Measurements from ENCODE around the gene PREP. TPM values are rescaled to one million over a fixed set of nuclear protein-coding genes. Genes with fewer than 3 reads are reported as not detected.

Gene PREP
- total RNA-seq, 2 experiments from 2014 or later: 43.7 to 44.3 TPM

GRCh38 chr6:105280033-105280432 lies 122.8 kb downstream of the PREP start:
- Mint-ChIP-seq H3K27ac (no peak overlapping the region), H3K9me3 (no peaks in the 10 kb centered on the region), H3K4me3 (no peak overlapping the region), H3K4me1 (no peaks in the 10 kb centered on the region), H3K27me3 (no peaks in the 10 kb centered on the region), H3K36me3 (ENCODE audit: low read depth) (peaks cover 66% of the 10 kb centered on the region)
- ChIA-PET CTCF (interaction anchor here (0.9 kb wide), 1 partner anchor 9 kb away, joined by 3 read pairs; no protein-coding TSS in a partner anchor), POLR2A (no interaction called here)
- DNase-seq: no peak

GRCh38 chr6:105279463-105279862 lies 123.4 kb downstream of the PREP start:
- DNase-seq: no peak
- ChIA-PET CTCF (no interaction called here), POLR2A (no interaction called here)
- Mint-ChIP-seq H3K27me3 (no peaks in the 10 kb centered on the region), H3K27ac (no peak overlapping the region), H3K4me1 (no peaks in the 10 kb centered on the region), H3K9me3 (no peaks in the 10 kb centered on the region), H3K4me3 (no peak overlapping the region), H3K36me3 (ENCODE audit: low read depth) (peaks cover 61% of the 10 kb centered on the region)

GRCh38 chr6:105278813-105279212 lies 124.1 kb downstream of the PREP start:
- no peak for DNase-seq
- H3K4me1 Mint-ChIP-seq: no peaks in the 10 kb centered on the region
- H3K4me3 Mint-ChIP-seq: no peak overlapping the region
- no peak overlapping the region for H3K27ac Mint-ChIP-seq
- ChIA-PET CTCF (no interaction called here), POLR2A (no interaction called here)
- peaks cover 56% of the 10 kb centered on the region for H3K36me3 Mint-ChIP-seq (ENCODE audit: low read depth)
- no peaks in the 10 kb centered on the region for H3K9me3 Mint-ChIP-seq
- H3K27me3 Mint-ChIP-seq: no peaks in the 10 kb centered on the region

GRCh38 chr6:105278035-105278434 lies 124.8 kb downstream of the PREP start:
- ChIA-PET POLR2A (no interaction called here), CTCF (no interaction called here)
- no peak overlapping the region for H3K4me3 Mint-ChIP-seq
- peaks cover 54% of the 10 kb centered on the region for H3K36me3 Mint-ChIP-seq (ENCODE audit: low read depth)
- H3K27ac Mint-ChIP-seq: no peak overlapping the region
- no peaks in the 10 kb centered on the region for H3K9me3 Mint-ChIP-seq
- DNase-seq: no peak
- no peaks in the 10 kb centered on the region for H3K27me3 Mint-ChIP-seq
- no peaks in the 10 kb centered on the region for H3K4me1 Mint-ChIP-seq

- Mint-ChIP-seq H3K27ac (no peak overlapping the region), H3K4me1 (no peaks in the 10 kb centered on the region), H3K9me3 (no peaks in the 10 kb centered on the region), H3K4me3 (no peak overlapping the region), H3K27me3 (no peaks in the 10 kb centered on the region), H3K36me3 (ENCODE audit: low read depth) (peaks cover 39% of the 10 kb centered on the region)
- ChIA-PET CTCF (no interaction called here), POLR2A (no interaction called here)
- DNase-seq: no peak
Measured at GRCh38 chr6:105276374-105276773, 126.5 kb downstream of the PREP start.

- H3K9me3 Mint-ChIP-seq: no peaks in the 10 kb centered on the region
- H3K4me1 Mint-ChIP-seq: no peaks in the 10 kb centered on the region
- CTCF ChIA-PET: no interaction called here
- H3K36me3 Mint-ChIP-seq (ENCODE audit: low read depth): peaks cover 33% of the 10 kb centered on the region
- no peak overlapping the region for H3K4me3 Mint-ChIP-seq
- no peak overlapping the region for H3K27ac Mint-ChIP-seq
- POLR2A ChIA-PET: no interaction called here
- no peak for DNase-seq
- no peaks in the 10 kb centered on the region for H3K27me3 Mint-ChIP-seq
Measured at GRCh38 chr6:105275542-105275941, 127.3 kb downstream of the PREP start.

GRCh38 chr6:105274678-105275077 lies 128.2 kb downstream of the PREP start:
- Mint-ChIP-seq H3K9me3 (no peaks in the 10 kb centered on the region), H3K4me3 (no peak overlapping the region), H3K36me3 (ENCODE audit: low read depth) (peaks cover 29% of the 10 kb centered on the region), H3K27me3 (no peaks in the 10 kb centered on the region), H3K4me1 (no peaks in the 10 kb centered on the region), H3K27ac (no peak overlapping the region)
- no peak for DNase-seq
- CTCF ChIA-PET: no interaction called here
- POLR2A ChIA-PET: no interaction called here

- Mint-ChIP-seq H3K4me1 (no peaks in the 10 kb centered on the region), H3K9me3 (no peaks in the 10 kb centered on the region), H3K4me3 (no peak overlapping the region), H3K27me3 (no peaks in the 10 kb centered on the region), H3K36me3 (ENCODE audit: low read depth) (peaks cover 29% of the 10 kb centered on the region), H3K27ac (no peak overlapping the region)
- ChIA-PET POLR2A (no interaction called here), CTCF (no interaction called here)
- DNase-seq: no peak
Measured at GRCh38 chr6:105273589-105273988, 129.3 kb downstream of the PREP start.

- no peak for DNase-seq
- Mint-ChIP-seq H3K27ac (no peak overlapping the region), H3K36me3 (ENCODE audit: low read depth) (peaks cover 23% of the 10 kb centered on the region), H3K9me3 (no peaks in the 10 kb centered on the region), H3K4me1 (no peaks in the 10 kb centered on the region), H3K4me3 (no peak overlapping the region), H3K27me3 (no peaks in the 10 kb centered on the region)
- ChIA-PET POLR2A (no interaction called here), CTCF (interaction anchor here (0.6 kb wide), 1 partner anchor 180 kb away, joined by 3 read pairs; no protein-coding TSS in a partner anchor)
Measured at GRCh38 chr6:105272786-105273185, 130.1 kb downstream of the PREP start.

GRCh38 chr6:105270511-105270910 lies 132.4 kb downstream of the PREP start:
- no peak for DNase-seq
- POLR2A ChIA-PET: no interaction called here
- H3K4me3 Mint-ChIP-seq: no peak overlapping the region
- CTCF ChIA-PET: no interaction called here
- H3K27me3 Mint-ChIP-seq: peaks cover 7% of the 10 kb centered on the region
- no peaks in the 10 kb centered on the region for H3K4me1 Mint-ChIP-seq
- peaks cover 2% of the 10 kb centered on the region for H3K36me3 Mint-ChIP-seq (ENCODE audit: low read depth)
- H3K9me3 Mint-ChIP-seq: peaks cover 4% of the 10 kb centered on the region
- no peak overlapping the region for H3K27ac Mint-ChIP-seq

GRCh38 chr6:105269390-105269789 lies 133.5 kb downstream of the PREP start:
- Mint-ChIP-seq H3K9me3 (peaks cover 4% of the 10 kb centered on the region), H3K36me3 (ENCODE audit: low read depth) (no peaks in the 10 kb centered on the region), H3K4me3 (no peak overlapping the region), H3K27me3 (peaks cover 9% of the 10 kb centered on the region), H3K27ac (no peak overlapping the region), H3K4me1 (no peaks in the 10 kb centered on the region)
- no peak for DNase-seq
- ChIA-PET POLR2A (no interaction called here), CTCF (no interaction called here)

GRCh38 chr6:105263685-105264610 lies 138.9 kb downstream of the PREP start:
- H3K4me3 Mint-ChIP-seq: no peak overlapping the region
- no peak for DNase-seq
- ChIA-PET POLR2A (no interaction called here), CTCF (no interaction called here)
- H3K9me3 Mint-ChIP-seq: peaks cover 4% of the 10 kb centered on the region
- H3K36me3 Mint-ChIP-seq (ENCODE audit: low read depth): no peaks in the 10 kb centered on the region
- H3K27ac Mint-ChIP-seq: no peak overlapping the region
- H3K4me1 Mint-ChIP-seq: no peaks in the 10 kb centered on the region
- peaks cover 24% of the 10 kb centered on the region for H3K27me3 Mint-ChIP-seq

- H3K27ac Mint-ChIP-seq: no peak overlapping the region
- POLR2A ChIA-PET: no interaction called here
- peaks cover 23% of the 10 kb centered on the region for H3K27me3 Mint-ChIP-seq
- CTCF ChIA-PET: interaction anchor here (1.2 kb wide), 1 partner anchor 38 kb away, joined by 3 read pairs; no protein-coding TSS in a partner anchor
- DNase-seq: no peak
- H3K4me1 Mint-ChIP-seq: no peaks in the 10 kb centered on the region
- no peaks in the 10 kb centered on the region for H3K9me3 Mint-ChIP-seq
- H3K36me3 Mint-ChIP-seq (ENCODE audit: low read depth): no peaks in the 10 kb centered on the region
- no peak overlapping the region for H3K4me3 Mint-ChIP-seq
Measured at GRCh38 chr6:105259913-105260889, 142.7 kb downstream of the PREP start.
